IgD-negative memory B cell (primary cell): ENCODE results near the gene RICTOR. TPM values are rescaled to one million over a fixed set of nuclear protein-coding genes. Genes with fewer than 3 reads are reported as not detected.

Experiments used
- H3K27ac Mint-ChIP-seq, 3 donors: one replicate each; pipeline ENCODE4 v1.8.0; 2020 to 2022; ENCODE audit warnings: mild to moderate bottlenecking in 3 of 3, mixed read lengths in 3 of 3, moderate library complexity in 1 of 3
- H3K27me3 Mint-ChIP-seq: one replicate; pipeline ENCODE4 v1.8.0; 2021; ENCODE audit warnings: mixed read lengths
- H3K36me3 Mint-ChIP-seq: one replicate; pipeline ENCODE4 v1.8.0; 2020; ENCODE audit warnings: mild to moderate bottlenecking, mixed read lengths
- H3K4me1 Mint-ChIP-seq, 3 donors: one replicate each; pipeline ENCODE4 v1.8.0; 2020 to 2022; ENCODE audit warnings: mixed read lengths in 3 of 3, mild to moderate bottlenecking in 1 of 3
- H3K4me3 Mint-ChIP-seq, 4 donors: one replicate each; pipeline ENCODE4 v1.8.0; 2020 to 2022; ENCODE audit warnings: mild to moderate bottlenecking in 4 of 4, mixed read lengths in 4 of 4, moderate library complexity in 3 of 4
- H3K9me3 Mint-ChIP-seq, 3 donors: one replicate each; pipeline ENCODE4 v1.8.0; 2020 to 2021; ENCODE audit warnings: mixed read lengths in 3 of 3, mild to moderate bottlenecking in 1 of 3
- polyA plus RNA-seq: library from polyadenylated mRNA; unstranded; fragments of 300-500 nt; fragmentation: Illumina TruSeq; gene quantifications from one replicate; pipeline ENCODE4 v1.2.3, GENCODE V29; 2021

Gene RICTOR
- polyA plus RNA-seq, 1 donor from 2014 or later = 11.8 TPM

DNA sequence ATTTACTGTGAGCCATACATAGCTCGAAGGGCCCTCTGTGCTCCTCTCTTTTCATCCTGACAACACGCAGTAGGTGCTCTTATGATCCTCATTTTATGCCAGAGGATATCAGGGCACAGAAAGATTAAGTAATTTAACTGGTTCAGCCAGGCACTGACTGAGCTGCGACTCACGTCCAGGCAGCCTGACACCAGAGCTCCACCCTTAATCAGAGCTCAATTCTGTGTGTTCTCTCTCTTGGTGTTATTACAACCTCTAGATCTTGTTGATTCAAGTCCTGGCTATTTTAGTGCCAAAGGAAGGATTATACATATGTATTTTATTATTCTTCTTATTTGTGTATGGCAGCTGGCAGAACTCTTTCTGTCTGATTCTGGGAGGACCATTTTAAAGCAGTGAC lies 168.7 kb downstream of the RICTOR start:
- H3K4me3 Mint-ChIP-seq = no peak overlapping the region
- H3K36me3 Mint-ChIP-seq = peaks cover 5% of the 10 kb centered on the region
- H3K27me3 Mint-ChIP-seq = peaks cover 6% of the 10 kb centered on the region
- peaks cover 7 to 22% (median 12%) of the 10 kb centered on the region in 3 donors for H3K9me3 Mint-ChIP-seq
- no peak overlapping the region for H3K27ac Mint-ChIP-seq
- no peaks in the 10 kb centered on the region for H3K4me1 Mint-ChIP-seq

DNA sequence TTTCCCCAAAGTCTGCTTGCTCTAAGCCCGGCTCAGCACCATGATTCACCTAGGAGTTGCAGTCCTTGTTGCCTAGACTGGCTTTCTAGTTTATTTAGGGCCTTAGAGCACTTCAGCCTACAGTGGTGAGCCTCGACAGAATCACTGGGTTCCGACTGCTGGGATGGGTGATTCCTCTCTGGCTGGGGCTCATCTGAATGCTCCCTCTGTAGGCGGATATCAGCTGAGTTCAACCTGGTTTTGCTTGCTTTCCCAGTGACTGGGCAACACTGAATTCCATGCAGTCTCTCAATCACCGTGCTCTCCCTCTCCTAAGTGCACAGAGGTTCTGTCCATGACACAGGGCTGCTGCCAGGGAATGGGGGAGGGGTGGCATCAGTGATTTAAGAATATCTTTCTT lies 174.3 kb downstream of the RICTOR start:
- Mint-ChIP-seq H3K27ac (no peak overlapping the region), H3K4me1 (no peaks in the 10 kb centered on the region), H3K36me3 (no peaks in the 10 kb centered on the region), H3K27me3 (peaks cover 3% of the 10 kb centered on the region), H3K9me3 (peaks cover 4 to 12% (median 7%) of the 10 kb centered on the region in 3 donors), H3K4me3 (no peak overlapping the region)

DNA sequence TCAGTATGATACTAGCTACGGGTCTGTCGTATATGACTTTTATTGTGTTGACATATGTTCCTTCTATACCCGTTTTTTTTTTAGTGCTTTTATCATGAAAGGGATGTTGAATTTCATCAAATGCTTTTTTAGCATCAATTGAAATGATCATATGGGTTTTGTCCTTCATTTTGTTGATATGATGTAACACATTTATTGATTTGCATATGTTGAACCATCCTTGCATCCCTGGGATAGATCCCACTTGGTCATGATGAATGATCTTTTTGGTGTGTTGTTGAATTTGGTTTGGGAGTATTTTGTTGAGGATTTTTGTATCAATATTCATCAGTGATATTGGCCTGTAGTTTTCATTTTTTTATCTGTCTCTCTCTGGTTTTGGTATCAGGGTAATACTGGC lies 177.4 kb downstream of the RICTOR start:
- Mint-ChIP-seq H3K4me1 (no peaks in the 10 kb centered on the region), H3K9me3 (peaks cover 8 to 16% (median 10%) of the 10 kb centered on the region in 3 donors), H3K27me3 (peaks cover 4% of the 10 kb centered on the region), H3K4me3 (no peak overlapping the region), H3K27ac (no peak overlapping the region), H3K36me3 (no peaks in the 10 kb centered on the region)

DNA sequence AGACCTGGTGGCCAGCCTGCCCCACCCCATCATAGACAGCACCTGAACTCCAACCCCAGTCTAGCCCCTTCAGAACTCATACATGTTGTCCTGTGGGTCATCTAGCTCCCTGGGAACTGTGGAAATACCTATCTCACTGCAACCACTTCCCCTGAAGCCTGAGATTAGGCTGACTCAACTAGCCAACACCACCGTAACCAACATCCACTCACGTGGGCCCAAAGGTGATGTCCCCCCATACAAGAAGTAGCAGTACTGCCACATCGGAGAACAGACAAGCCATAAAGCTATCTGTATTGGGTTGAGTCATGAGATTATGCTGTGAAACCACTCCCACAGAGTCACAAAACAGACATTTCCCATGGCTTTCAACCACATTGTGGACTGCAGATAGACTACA lies 181.8 kb downstream of the RICTOR start:
- H3K4me3 Mint-ChIP-seq = no peak overlapping the region
- peaks cover 6% of the 10 kb centered on the region for H3K27me3 Mint-ChIP-seq
- H3K4me1 Mint-ChIP-seq = peaks cover 0 to 4% (median 0%) of the 10 kb centered on the region in 3 donors
- H3K9me3 Mint-ChIP-seq = peaks cover 7 to 16% (median 8%) of the 10 kb centered on the region in 3 donors
- no peak overlapping the region for H3K27ac Mint-ChIP-seq
- H3K36me3 Mint-ChIP-seq = no peaks in the 10 kb centered on the region

DNA sequence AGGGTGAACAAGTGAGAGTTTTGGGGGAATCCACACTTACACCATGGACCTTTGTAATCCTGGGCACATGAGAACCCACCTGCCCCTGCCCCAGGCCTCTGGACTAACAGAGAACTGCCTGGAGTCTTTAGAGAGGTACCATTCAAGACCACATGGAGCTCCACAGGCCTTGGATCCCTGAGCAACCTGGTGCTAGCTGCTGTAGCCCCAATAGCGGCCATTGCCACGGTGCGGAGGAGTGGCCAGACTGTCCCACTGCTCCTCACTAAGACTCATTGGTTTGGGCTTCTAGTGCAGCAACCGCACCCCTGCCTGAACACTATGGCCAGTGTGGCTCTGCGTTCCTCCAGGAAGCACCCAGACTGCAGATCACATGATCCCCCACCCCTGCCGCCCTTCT lies 182.6 kb downstream of the RICTOR start:
- peaks cover 4 to 13% (median 8%) of the 10 kb centered on the region in 3 donors for H3K9me3 Mint-ChIP-seq
- no peaks in the 10 kb centered on the region for H3K36me3 Mint-ChIP-seq
- peaks cover 6% of the 10 kb centered on the region for H3K27me3 Mint-ChIP-seq
- H3K4me3 Mint-ChIP-seq = no peak overlapping the region
- H3K27ac Mint-ChIP-seq = no peak overlapping the region
- peaks cover 0 to 4% (median 0%) of the 10 kb centered on the region in 3 donors for H3K4me1 Mint-ChIP-seq

DNA sequence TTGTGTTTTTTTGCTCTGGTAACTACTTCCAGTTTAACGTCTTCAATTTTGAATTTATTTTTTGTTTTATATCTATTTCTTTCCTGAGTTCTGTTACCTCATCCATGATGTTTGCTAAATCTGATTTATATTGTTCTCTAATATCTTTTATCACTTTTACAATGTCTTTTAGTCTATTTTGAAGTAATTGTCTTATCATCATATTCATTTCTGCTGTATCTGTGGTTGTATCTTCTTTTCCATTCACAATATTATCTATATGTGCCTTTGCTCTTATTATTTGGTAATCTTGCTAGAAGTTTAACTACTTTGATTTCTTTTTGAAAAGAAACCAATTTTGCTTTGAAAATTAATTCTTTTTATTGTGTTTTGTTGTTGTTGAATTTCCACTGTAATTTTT lies 184.8 kb downstream of the RICTOR start:
- Mint-ChIP-seq H3K9me3 (peaks cover 0 to 9% (median 6%) of the 10 kb centered on the region in 3 donors), H3K4me3 (no peak overlapping the region), H3K27ac (no peak overlapping the region), H3K4me1 (peaks cover 0 to 4% (median 0%) of the 10 kb centered on the region in 3 donors), H3K27me3 (peaks cover 4% of the 10 kb centered on the region), H3K36me3 (no peaks in the 10 kb centered on the region)

DNA sequence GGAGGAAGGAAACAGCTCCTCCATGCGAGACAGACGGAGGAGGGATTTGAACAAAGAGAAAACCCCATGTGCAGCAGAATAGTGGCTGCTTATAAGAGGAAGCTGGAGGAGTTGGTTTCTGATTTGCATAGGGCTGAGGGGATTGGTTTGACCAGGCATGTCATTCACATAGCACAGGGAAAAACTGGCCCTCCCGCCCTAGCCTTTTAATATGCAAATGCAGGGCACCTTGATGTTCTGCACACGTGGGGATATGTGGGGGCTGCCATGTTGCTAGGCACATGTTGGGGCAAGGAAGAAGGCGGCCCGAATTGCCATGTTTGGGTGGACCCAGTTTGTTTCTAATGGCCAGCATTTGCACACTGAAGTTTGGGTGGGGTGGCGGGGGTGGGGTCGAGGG lies 186.2 kb downstream of the RICTOR start:
- Mint-ChIP-seq H3K4me1 (peaks cover 0 to 4% (median 0%) of the 10 kb centered on the region in 3 donors), H3K27me3 (peaks cover 3% of the 10 kb centered on the region)

More for the DNA sequence above, 186.2 kb downstream of the RICTOR start:
- no peak overlapping the region for H3K4me3 Mint-ChIP-seq
- peak overlapping the region in 1 of 3 donors; percentile 28 for H3K27ac Mint-ChIP-seq
- no peaks in the 10 kb centered on the region for H3K36me3 Mint-ChIP-seq
- H3K9me3 Mint-ChIP-seq = peaks cover 0 to 2% (median 0%) of the 10 kb centered on the region in 3 donors

Other genes starting within 250 kb of the RICTOR start
- not detected for gene OSMR, start 228.4 kb downstream of the RICTOR start, polyA plus RNA-seq
- 11.6 TPM for gene FYB1, start 145.2 kb upstream of the RICTOR start, polyA plus RNA-seq